HG02852 (cell line): Measurements from ENCODE around the gene RPL11.
"Not testable (repeated sequence)": the region's sequence is repeated elsewhere in the genome, so short reads cannot be mapped to it uniquely, and the experiment has no call there.

ENCODE experiments used
- ATAC-seq: cut with Tn5 transposase; IDR thresholded peaks from one replicate; pipeline ENCODE4 v1.9.1; 2021; ENCODE audit warnings: mild to moderate bottlenecking, moderate library complexity; ENCODE audit not compliant: unreplicated experiment

Gene RPL11

GRCh38 chr1:23684415-23684814, 7.2 kb upstream of the RPL11 start:
- no peak for ATAC-seq

- not testable (repeated sequence) for ATAC-seq
Observed at GRCh38 chr1:23685197-23685596, 6.4 kb upstream of the RPL11 start.

- not testable (repeated sequence) for ATAC-seq
Observed at GRCh38 chr1:23687680-23688079, 3.9 kb upstream of the RPL11 start.

- not testable (repeated sequence) for ATAC-seq
Observed at GRCh38 chr1:23688281-23688680, 3.3 kb upstream of the RPL11 start.

- ATAC-seq, result no peak
Observed at GRCh38 chr1:23692308-23692871, 784 bp downstream of the RPL11 start.

- no peak for ATAC-seq
Observed at GRCh38 chr1:23693599-23693998, 2.0 kb downstream of the RPL11 start.

GRCh38 chr1:23694371-23694770, 2.8 kb downstream of the RPL11 start:
- no peak for ATAC-seq

- no peak for ATAC-seq
Observed at GRCh38 chr1:23695667-23696066, 4.1 kb downstream of the RPL11 start.

- no peak for ATAC-seq
Observed at GRCh38 chr1:23696335-23696989, 4.9 kb downstream of the RPL11 start.

GRCh38 chr1:23698466-23698865, 6.9 kb downstream of the RPL11 start:
- ATAC-seq, result no peak

GRCh38 chr1:23699280-23700179, 7.9 kb downstream of the RPL11 start:
- no peak for ATAC-seq

GRCh38 chr1:23701310-23701709, 9.7 kb downstream of the RPL11 start:
- no peak for ATAC-seq

- ATAC-seq, result no peak
Observed at GRCh38 chr1:23701996-23702395, 10.4 kb downstream of the RPL11 start.

- no peak for ATAC-seq
Observed at GRCh38 chr1:23704834-23705495, 13.4 kb downstream of the RPL11 start.

- ATAC-seq, result no peak
Observed at GRCh38 chr1:23709229-23709628, 17.6 kb downstream of the RPL11 start.

- ATAC-seq, result no peak
Observed at GRCh38 chr1:23718482-23718881, 26.9 kb downstream of the RPL11 start.

GRCh38 chr1:23719162-23719820, 27.7 kb downstream of the RPL11 start:
- no peak for ATAC-seq

GRCh38 chr1:23720256-23720995, 28.8 kb downstream of the RPL11 start:
- peak; percentile 63 for ATAC-seq

GRCh38 chr1:23722652-23723051, 31.0 kb downstream of the RPL11 start:
- no peak for ATAC-seq

- no peak for ATAC-seq
Observed at GRCh38 chr1:23726686-23727085, 35.1 kb downstream of the RPL11 start.
